HepG2 (cell line): ENCODE measurements around the gene ZNF367. TPM values are rescaled to one million over a fixed set of nuclear protein-coding genes. Genes with fewer than 3 reads are reported as not detected.
A peak's percentile ranks its signal among the peaks of the same experiment; 100 is the strongest.

Source experiments
- ATF2 ChIP-seq: sonication (generic); formaldehyde crosslinking; IDR thresholded peaks from 2 replicates; pipeline ENCODE4 v1.4.0; 2020; ENCODE audit warnings: missing genetic modification reagents
- ELK4 ChIP-seq: sonication (generic); formaldehyde crosslinking; IDR thresholded peaks from 2 replicates; pipeline ENCODE4 v1.9.0; 2021; ENCODE audit warnings: missing genetic modification reagents, borderline replicate concordance
- FOXO1 ChIP-seq: sonication (generic); formaldehyde crosslinking; IDR thresholded peaks from 2 replicates; pipeline ENCODE4 v1.4.0; 2020; ENCODE audit warnings: missing genetic modification reagents
- HNF1B ChIP-seq: sonication (generic); formaldehyde crosslinking; IDR thresholded peaks from 2 replicates; pipeline ENCODE4 v1.5.1; 2020; ENCODE audit warnings: mild to moderate bottlenecking, moderate library complexity, missing genetic modification reagents
- IRF1 ChIP-seq: sonication (generic); formaldehyde crosslinking; IDR thresholded peaks from 2 replicates; pipeline ENCODE4 v1.4.0; 2020; ENCODE audit warnings: low read depth, mild to moderate bottlenecking, missing genetic modification reagents
- MED1 ChIP-seq: sonication (generic); formaldehyde crosslinking; IDR thresholded peaks from 2 replicates; pipeline ENCODE4 v1.4.0; 2020; ENCODE audit warnings: missing genetic modification reagents
- MIER3 ChIP-seq: IDR thresholded peaks from 2 replicates; pipeline ENCODE4 v1.6.1; 2016; ENCODE audit warnings: missing compliant biosample characterization, borderline replicate concordance
- NCOR1 ChIP-seq: fragments of 200-600 bp; sonication (generic); IDR thresholded peaks from 2 replicates; pipeline ENCODE4 v1.7.0; 2017; ENCODE audit warnings: antibody characterized with exemption, low read length, borderline replicate concordance
- NFYB ChIP-seq: sonication (generic); formaldehyde crosslinking; IDR thresholded peaks from 2 replicates; pipeline ENCODE4 v1.4.0; 2020; ENCODE audit warnings: missing genetic modification reagents
- PAXIP1 ChIP-seq: sonication (generic); formaldehyde crosslinking; conservative IDR thresholded peaks from 2 replicates; pipeline ENCODE4 v1.4.0; 2020; ENCODE audit warnings: mild to moderate bottlenecking, missing genetic modification reagents, moderate library complexity
- SALL1 ChIP-seq: sonication (generic); formaldehyde crosslinking; IDR thresholded peaks from 2 replicates; pipeline ENCODE4 v1.8.0; 2022; ENCODE audit warnings: mild to moderate bottlenecking, missing genetic modification reagents
- SOX13 ChIP-seq, 3 experiments: fragments of 450-650 bp in 1 of 3; sonication (generic) in 1 of 3; formaldehyde crosslinking in 1 of 3; IDR thresholded peaks in 2 of 3; conservative IDR thresholded peaks in 1 of 3; 2 replicates each; pipeline versions ENCODE4 v1.5.0 to v1.6.1; 2016 to 2020; ENCODE audit warnings: antibody characterized with exemption in 1 of 3, mild to moderate bottlenecking in 1 of 3, missing compliant biosample characterization in 1 of 3, missing genetic modification reagents in 1 of 3, moderate library complexity in 1 of 3
- XRCC5 ChIP-seq: fragments of 200-400 bp; formaldehyde crosslinking; optimal IDR thresholded peaks from 2 replicates; pipeline ENCODE3; 2017; ENCODE audit warnings: mild to moderate bottlenecking, low read length
- ZNF205 ChIP-seq: IDR thresholded peaks from 2 replicates; pipeline ENCODE4 v1.6.1; 2018; ENCODE audit warnings: missing biosample characterization, missing genetic modification reagents
- ZNF574 ChIP-seq: sonication (generic); formaldehyde crosslinking; IDR thresholded peaks from 2 replicates; pipeline ENCODE4 v1.4.0; 2020; ENCODE audit warnings: missing genetic modification reagents
- ZSCAN30 ChIP-seq: sonication (generic); formaldehyde crosslinking; IDR thresholded peaks from 2 replicates; pipeline ENCODE4 v1.5.0; 2020; ENCODE audit warnings: mild to moderate bottlenecking, missing genetic modification reagents
- polyA plus RNA-seq, 8 experiments: library from polyadenylated mRNA; depleted of rRNA in 3 of 8; stranded (reverse) in 7 of 8; unstranded in 1 of 8; fragments of >200 nt; fragmentation: Illumina TruSeq in 4 of 8; extraction: Trizol in 4 of 8; gene quantifications; 2 replicates each; pipeline versions ENCODE4 v1.2.1 to v1.2.3, GENCODE V29; 2011 to 2016; ENCODE audit warnings: low read depth in 4 of 8, missing spikeins in 1 of 8, mixed read lengths in 1 of 8; ENCODE audit not compliant: insufficient read depth in 1 of 8
- total RNA-seq, 5 experiments: library from RNA; depleted of rRNA; stranded (reverse); fragments of >200 nt; fragmentation: Illumina TruSeq; extraction: Trizol; gene quantifications; 2 replicates each; pipeline ENCODE4 v1.2.3, GENCODE V29; 2016; ENCODE audit warnings: low read depth in 1 of 5

The ZNF367 gene
- total and polyA plus RNA-seq, 2 of the 13 experiments (the other 11 are each of a cell fraction or from before 2014, with no cell fraction given): 2.9 to 7.7 TPM

GRCh38 chr9:96420468-96421219 is 2.5 kb upstream of the ZNF367 start (continued):
- TF ChIP-seq ZNF574 (CRISPR knock-in tag) (0 out of 2 replicates have a peak, but pooled peaks have one; percentile 17), ATF2 (CRISPR knock-in tag) (peak; percentile 95), IRF1 (CRISPR knock-in tag) (no peak; the same call in 1 of the 2 replicates), PAXIP1 (CRISPR knock-in tag) (peak; percentile 97), XRCC5 (no peak), FOXO1 (CRISPR knock-in tag) (peak; percentile 44; the same call in 1 of the 2 replicates), MIER3 (peak; percentile 81; the same call in 1 of the 2 replicates), NFYB (CRISPR knock-in tag) (no peak), MED1 (CRISPR knock-in tag) (peak; percentile 97), HNF1B (CRISPR knock-in tag) (peak; percentile 97), NCOR1 (peak; percentile 35; the same call in 1 of the 2 replicates), ZNF205 (CRISPR knock-in tag) (peak; percentile 81), ELK4 (CRISPR knock-in tag) (no peak), ZSCAN30 (CRISPR knock-in tag) (no peak), SOX13 (IDR thresholded peaks at IDR 0.05) (no peak), SOX13 (CRISPR knock-in tag; conservative IDR thresholded peaks at IDR 0.05 in 1 of 2, IDR thresholded peaks at IDR 0.05 in 1 of 2) (peak in 1 of 2 experiments; percentile 89; a peak in 2 of 4 replicates), SALL1 (CRISPR knock-in tag) (peak; percentile 94)
